Measurements from ENCODE around the gene SLC13A1.
"Not testable (repeated sequence)": the region's sequence is repeated elsewhere in the genome, so short reads cannot be mapped to it uniquely, and the experiment has no call there.

The SLC13A1 gene, protein sequence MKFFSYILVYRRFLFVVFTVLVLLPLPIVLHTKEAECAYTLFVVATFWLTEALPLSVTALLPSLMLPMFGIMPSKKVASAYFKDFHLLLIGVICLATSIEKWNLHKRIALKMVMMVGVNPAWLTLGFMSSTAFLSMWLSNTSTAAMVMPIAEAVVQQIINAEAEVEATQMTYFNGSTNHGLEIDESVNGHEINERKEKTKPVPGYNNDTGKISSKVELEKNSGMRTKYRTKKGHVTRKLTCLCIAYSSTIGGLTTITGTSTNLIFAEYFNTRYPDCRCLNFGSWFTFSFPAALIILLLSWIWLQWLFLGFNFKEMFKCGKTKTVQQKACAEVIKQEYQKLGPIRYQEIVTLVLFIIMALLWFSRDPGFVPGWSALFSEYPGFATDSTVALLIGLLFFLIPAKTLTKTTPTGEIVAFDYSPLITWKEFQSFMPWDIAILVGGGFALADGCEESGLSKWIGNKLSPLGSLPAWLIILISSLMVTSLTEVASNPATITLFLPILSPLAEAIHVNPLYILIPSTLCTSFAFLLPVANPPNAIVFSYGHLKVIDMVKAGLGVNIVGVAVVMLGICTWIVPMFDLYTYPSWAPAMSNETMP

DNA sequence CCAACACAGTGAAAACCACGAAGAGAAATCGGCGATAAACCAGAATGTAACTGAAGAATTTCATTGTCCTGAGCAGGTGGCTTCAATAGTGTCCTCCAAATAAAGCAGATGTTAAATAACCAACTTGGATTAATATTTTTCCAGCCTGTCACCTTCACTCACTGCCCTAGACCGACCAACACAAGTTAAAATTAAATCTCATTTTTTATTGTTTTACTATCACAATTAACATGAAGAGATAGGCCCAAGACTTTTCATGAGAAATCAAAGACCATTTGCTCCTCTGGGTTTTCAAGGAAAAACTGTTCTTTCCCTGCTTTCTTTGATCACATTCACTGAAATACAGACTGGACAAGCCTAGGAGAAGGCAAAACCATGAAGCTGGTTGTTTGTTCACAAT, at the start of gene SLC13A1:
Gene SLC13A1, minus strand, starts transcription at position 87 of the 400 bp plus-strand sequence. Its CDS starts 23 bp downstream, at position 64.
- DNase-seq (ENCODE audit: low spot score) = no peak

DNA sequence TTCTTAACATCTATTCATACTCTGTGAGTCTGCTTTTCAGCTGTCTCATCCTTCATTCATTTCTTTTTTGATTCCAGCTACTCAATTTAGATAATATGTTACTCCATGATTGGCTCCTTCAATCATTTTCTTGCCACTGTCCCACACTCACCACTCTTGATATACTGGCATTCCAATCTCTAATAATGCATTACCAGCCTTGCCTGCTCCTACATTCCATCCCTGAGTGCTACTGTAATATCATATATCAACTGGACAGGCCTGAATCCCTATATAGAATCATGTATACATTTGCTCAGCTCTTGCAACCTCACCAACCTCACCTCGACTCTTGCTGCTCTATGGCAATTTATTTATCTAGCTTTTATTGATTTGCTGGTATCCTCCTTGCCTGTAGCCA, 45.0 kb upstream of the SLC13A1 start:
- no peak for DNase-seq (ENCODE audit: low spot score)

DNA sequence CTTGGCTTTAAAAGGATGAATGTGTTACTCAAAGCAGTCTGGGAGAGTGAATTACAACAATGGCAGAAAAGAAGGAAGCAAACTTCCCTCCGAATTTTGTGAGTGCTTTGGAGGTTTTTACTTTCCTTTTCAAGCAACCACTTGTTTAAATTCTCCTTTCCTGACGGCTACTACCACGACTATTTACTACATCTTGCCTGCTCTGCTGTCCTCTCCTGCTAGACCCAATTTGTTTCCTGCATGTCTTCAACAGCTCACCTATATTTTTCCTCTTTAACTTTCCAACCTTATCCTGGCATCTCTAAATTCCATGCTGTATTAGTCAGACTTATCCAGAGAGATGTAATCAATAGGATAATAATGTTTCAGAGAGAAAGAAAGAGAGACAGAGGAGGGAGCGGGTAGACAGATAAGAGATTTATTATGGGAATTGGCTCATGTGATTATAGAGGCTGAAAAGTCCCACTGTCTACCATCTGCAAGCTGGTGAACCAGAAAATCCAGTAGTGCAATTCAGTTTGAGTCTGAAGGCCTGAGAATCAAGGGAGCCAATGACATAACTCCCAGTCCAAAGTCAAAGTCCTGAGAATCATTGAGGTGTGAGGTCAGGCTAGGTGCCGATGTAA, 42.8 kb upstream of the SLC13A1 start:
- DNase-seq (ENCODE audit: low spot score) = no peak

DNA sequence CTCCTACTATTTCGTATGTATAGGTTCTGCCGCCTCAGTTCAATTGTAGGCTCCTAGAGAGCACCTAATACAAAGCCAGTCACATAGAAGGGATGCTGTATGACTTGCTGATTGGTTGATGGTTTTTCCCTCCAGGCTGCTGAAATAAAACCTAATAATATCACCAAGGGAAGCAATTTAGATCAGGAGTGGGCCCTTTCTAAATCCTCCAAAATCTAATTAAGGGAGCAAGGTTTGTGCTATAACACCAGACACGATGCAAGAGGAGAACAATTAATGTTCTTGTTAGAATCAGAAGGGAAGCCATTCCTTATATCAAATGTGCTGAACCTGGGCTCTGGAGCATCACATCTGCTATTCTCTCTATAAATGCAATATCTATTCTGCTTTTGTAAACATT, 42.0 kb upstream of the SLC13A1 start:
- no peak for DNase-seq (ENCODE audit: low spot score)

DNA sequence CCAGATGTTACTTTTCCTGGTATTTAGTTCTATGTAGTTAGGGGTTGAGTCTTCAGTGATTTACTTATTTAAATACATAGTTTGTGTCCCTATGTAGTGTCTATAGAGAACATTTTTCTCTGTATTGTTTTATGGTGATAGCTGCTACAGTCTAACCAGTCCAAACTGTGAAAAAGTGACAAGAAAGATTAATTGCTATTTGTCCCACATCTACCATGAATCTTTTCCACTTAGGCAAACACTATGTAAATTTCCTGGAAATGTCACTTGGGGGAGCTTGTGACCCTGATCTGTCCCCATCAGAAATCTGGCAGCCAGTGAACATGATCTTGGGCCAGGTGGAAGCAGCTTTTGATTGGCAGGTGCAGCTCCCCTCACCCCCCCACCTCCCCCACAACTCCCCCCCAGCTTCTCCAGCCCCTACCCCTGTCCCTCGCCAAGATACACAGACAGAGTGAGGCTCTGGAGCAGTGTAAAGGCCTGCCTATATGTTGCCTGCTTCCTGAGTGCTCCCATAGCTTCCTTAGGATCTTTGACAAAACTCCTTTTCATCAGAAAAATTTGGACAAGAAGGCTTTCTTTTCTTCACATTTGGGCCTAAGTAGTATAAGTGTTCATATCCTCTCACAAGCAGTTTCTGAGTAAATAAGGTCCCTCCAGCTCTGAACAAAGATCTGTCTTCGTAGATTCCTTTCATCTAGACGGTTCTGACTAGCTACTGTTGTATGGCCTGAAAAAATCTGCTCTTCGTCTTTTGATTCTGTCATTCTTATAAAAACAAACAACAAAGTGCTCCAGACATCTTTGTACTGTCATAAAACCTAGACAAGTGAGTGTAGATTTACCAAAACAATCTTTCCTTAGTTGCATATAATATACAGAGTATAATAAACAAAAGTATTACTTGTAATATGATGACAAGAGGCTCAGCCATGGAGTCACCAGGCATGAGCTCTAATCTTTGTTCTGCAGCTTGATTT, 31.5 kb upstream of the SLC13A1 start:
- no peak for DNase-seq (ENCODE audit: low spot score)

DNA sequence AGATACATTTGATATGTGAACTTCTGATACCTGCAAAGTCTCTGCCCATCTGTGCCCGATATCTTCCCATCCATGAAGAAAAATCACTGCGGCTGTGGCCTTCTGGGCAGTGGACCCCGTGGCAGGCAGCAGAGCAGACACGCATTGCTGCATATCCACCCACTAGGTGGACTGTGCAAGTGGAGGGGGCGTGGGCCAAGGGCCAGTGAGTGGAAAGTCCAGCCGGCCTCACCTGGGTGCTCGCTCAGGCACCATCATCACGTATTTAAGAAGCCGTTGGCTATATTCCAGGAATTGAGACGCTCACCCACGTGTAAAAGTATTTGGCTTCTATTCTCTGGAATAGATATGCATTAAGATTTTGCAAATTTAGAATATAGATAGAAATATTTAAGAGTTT, 30.8 kb upstream of the SLC13A1 start:
- DNase-seq (ENCODE audit: low spot score) = no peak

DNA sequence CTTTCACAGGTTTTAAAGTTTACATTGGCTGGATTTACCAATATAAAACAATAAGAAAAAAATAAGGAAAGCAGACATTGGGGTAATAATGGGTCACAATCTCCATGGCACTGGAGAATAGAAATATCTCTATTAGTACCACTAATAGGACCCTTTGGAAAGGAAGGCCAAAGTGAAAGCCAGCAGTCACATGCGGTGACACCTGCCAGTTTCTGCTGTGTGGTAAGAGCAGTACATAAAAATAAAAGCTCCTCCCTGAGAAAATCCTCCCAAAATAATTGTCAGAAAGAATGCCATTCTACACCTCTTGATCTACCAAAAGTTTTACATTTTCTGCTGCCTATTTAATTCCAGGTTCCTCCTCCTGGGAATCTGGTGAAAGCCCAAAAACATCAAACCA, 30.4 kb upstream of the SLC13A1 start:
- no peak for DNase-seq (ENCODE audit: low spot score)

DNA sequence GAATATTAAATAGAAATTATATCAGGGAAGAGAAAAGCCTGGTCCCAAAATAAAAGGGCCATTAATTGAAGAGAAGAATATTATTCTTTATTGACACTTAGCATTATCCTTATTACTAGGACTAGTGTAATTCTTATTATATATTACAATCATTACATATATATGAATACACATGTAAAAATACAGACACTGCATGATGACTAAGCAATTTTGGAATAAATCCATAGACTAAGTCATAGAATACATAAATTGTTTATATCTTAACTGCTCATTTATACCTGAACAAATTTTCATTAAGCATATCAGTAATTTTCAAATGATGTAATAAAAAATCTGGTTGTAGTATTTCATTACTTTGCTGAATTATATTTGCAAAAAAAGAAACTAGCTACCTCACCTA, 29.7 kb upstream of the SLC13A1 start:
- no peak for DNase-seq (ENCODE audit: low spot score)

DNA sequence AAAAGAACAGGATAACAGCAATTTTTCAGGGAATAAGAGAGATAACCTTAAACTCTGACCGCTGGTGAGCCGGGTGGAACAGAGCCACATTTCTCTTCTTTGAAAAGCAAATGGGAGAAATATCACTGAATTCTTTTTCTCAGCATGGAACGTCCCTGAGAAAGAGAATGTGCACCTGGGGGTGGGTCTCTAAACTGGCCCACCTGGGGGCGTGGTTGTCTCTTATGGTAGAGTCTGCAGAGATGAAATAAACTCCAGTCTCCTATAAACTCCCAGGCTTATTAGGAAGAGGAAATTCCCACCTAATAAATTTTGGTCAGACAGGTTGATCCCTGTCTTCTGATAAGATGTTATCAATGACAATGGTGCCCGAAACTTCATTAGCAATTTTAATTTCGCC, 27.9 kb upstream of the SLC13A1 start:
- not testable (repeated sequence) for DNase-seq (ENCODE audit: low spot score)

DNA sequence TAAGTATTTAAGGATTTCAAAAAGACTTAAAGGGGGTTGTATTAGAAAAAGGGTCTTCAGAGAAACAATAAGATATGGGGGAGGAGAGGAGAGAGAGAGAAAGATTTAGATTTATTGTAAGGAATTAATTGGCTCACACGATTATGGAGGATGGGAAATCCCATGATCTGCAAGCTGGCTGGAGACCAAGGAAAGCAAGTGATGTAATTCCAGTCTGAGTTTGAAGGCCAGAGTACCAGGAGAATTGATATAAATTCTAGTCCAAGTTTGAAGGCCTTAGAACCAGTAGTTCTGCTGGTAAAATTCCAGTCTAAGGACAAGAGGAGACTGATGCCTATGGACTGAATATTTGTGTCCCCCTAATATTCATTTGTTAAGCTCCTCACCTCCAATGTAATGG, 20.6 kb upstream of the SLC13A1 start:
- DNase-seq (ENCODE audit: low spot score) = no peak

DNA sequence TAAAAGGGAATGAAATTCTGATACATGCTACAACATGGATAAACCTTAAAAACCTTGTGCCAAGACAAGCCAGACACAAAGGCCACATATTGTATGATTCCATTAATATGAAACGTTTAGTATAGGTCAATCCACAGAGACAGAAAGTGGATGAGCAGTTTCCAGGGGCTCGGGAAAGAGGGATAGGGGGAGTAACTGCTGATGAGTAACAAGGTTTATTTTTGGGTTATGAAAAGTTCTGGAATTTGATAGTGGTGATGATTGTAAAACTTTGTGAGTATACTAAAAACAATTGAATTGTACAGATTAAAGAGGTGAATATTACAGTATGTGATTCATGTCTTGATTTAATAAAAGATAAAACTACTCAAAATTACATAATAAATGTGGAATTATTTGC, 19.1 kb upstream of the SLC13A1 start:
- no peak for DNase-seq (ENCODE audit: low spot score)

DNA sequence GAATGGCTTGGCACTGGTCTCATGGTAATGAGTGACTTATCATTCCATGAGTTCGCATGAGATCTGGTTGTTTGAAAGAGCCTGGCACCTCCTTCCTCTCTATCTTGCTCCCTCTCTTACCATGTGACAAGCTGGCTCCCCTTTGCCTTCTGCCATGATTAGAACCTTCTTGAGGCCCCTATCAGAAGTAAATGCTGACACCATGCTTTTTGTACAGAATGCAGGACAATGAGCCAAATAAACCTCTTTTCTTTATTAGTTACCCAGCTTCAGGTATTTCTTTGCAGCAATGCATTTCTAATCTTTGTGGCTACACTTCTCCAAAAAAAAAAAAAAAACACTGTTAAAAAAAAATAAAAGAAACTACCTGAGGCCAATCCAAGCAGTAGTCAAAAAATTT, 17.1 kb upstream of the SLC13A1 start:
- DNase-seq (ENCODE audit: low spot score) = no peak

DNA sequence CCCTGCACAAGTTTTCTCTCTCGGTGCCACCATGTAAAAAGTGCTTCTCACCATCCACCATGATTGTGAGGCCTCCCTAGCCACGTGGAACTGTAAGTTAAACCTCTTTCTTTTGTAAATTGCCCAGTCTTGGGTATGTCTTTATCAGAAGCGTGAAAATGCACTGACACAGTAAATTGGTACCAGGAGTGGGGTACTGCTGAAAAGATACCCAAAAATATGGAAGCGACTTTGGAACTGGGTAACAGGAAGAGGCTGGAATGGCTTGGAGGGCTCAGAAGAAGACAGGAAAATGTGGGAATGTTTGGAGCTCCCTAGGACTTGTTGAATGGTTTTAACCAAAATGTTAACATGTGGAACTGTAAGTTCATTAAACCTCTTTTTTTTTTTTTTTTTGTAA, 15.6 kb upstream of the SLC13A1 start:
- DNase-seq (ENCODE audit: low spot score) = no peak

DNA sequence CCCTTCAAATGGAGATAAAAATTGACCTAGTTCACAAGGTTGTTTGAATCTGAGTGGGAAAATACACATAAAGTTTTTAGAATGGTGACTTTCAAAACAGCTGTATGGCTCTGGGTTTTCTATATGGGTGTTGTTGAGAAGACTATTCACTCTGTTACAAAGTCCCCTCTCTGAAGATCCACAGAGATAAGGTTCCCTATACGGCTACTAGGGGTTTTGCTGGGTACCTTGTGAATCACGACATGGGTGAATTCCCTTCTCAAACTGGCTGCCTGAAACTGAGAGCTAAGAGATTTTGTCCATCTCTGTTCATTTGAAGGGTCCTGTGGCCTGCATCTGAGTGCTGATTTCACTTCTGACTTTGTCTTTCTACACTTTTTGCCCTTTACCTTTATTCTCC, 11.8 kb upstream of the SLC13A1 start:
- DNase-seq (ENCODE audit: low spot score) = no peak

DNA sequence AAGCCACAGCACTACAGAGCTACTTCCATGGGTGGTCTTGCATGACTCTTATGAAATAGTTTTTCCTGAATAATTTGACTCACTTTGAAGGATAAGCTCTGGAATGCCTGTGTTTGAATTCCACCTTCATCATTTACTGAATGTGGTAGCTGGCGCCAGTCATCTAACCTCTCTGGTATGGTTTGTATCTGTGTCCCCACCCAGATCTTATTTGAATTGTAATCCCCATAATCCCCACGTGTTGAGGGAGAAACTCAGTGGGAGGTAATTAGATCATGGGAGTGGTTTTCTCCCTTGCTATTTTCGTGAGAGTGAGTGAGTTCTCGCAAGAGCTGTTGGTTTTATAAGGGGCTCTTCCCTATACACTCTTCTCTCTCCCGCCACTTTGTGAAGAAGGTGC, 11.2 kb upstream of the SLC13A1 start:
- DNase-seq (ENCODE audit: low spot score) = no peak

DNA sequence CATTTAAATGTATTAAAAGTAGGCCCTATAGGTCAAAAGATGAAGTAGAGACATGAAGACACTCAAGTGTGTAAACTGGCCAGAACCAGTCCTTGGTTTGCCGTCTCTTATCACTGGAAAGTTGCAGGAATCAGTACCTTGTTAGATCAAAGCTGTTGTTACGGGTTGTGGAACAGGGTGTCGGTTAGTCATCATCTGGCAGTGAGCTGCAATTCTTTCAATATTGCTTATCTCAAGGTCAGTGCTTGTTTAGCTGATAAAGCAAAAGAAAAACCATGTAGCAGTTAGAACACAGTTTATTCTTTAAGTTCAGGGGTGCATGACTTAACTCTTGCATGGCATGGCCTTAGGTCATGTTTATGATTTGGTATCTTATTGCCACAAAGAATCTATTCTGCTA, 10.0 kb upstream of the SLC13A1 start:
- DNase-seq (ENCODE audit: low spot score) = no peak

DNA sequence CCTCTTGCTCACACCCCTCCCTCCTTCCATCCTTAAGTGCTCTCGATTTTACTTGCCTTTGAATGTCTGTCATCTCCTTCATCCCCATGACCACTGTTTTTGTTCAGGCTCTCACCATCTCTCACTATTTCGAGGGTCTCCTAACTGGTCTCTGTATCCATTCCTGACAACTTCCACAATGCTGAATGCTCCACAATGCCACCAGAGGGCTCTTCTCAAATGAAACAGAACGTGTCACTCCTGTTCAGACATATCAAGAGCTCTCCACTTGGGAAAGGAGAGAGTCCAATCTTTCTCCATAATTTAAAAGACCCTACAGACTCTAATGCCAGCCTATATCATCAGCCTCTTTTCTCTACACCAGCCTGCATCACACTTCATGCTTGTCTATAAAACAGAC, 9.0 kb upstream of the SLC13A1 start:
- DNase-seq (ENCODE audit: low spot score) = no peak

DNA sequence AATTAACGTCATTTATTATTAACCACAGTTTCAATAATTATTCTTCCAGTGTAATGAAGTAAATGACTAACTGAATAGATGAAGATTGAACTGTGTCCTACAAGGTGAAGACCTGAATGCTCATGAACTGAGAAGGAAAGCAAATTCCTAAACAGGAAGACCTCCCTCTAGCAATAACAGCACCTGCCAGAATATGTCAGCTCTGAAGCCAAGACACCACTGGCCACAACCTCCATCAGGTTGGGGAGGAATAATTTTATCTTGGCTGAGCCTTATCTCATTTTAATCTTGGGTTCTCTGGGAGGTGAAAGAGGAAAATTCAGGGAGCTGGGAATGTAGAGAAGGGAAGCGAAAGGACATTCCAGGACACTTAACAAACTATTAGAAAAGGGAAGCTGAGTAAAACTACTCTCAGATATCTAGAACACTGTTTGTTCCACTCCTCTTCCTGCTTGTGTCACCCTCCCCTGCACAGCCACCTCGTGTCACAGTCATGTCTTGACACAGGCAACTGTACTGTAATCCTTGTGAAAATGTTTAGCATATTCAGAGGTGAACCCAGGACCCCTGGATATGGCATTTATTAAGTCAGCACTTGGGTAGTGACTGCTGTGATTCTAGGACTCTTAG, 4.6 kb upstream of the SLC13A1 start:
- DNase-seq (ENCODE audit: low spot score) = no peak

DNA sequence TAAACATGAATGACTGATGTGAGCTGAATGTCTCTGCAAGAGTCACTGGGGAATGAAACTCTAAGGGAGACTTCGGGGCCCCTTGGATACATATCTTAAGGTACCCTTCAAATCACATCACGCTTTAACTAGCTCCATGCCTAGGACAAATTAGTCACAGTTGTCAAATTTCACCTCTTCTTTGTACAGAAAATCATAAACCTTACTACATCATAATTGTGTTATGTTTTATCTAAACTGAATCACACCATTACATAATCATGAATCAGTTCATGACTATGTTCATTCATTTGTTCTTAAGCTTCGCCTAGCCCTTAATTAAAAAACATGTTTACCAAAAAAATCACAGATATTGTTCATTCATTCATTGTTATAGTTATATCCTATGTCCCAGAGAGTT, 2.1 kb upstream of the SLC13A1 start:
- no peak for DNase-seq (ENCODE audit: low spot score)

DNA sequence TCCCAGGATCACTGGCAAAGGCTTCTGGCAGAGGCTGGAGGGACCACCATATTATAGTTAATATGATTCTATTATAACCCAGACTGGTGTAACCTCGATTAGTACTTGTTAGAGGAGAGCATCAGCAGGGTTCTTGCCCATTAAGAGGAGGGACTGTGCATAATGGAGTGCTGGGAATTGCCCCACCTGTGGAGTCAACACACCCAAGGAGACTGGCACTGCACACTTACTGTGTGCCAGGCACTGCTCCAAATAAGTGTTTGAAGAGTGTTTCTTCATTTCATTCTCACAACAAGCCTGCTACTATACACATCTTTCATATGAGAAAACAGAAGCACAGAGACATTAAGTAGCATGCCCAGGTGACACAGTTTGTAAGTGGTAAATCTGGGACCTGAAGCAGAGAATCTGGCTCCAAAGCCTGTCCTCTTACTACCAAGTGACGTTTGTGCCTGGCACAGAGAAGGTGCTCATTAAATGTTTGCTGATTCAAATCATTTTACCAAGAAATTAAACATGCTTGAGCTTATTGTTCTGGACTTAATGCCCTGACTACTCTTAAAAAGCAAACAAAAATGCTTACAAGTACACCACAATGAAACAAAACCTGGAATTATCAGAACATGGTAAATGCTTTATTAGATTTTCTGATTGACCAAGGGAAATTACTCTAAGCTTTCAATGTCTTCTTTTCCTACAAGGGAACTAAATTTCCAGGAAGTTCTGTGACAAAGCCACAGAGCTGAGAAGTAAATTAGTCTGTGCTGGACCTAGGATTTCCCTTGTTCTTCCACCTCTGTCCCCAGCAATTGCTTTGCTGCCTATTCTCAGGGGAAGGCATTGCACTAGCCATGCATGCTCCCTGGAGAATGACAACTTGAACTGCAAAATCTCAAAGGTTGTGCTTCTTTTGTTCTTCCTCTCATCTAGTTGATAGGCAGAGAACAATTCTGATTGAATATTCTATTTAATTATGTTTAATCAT, 809 bp downstream of the SLC13A1 start:
- no peak for DNase-seq (ENCODE audit: low spot score)

DNA sequence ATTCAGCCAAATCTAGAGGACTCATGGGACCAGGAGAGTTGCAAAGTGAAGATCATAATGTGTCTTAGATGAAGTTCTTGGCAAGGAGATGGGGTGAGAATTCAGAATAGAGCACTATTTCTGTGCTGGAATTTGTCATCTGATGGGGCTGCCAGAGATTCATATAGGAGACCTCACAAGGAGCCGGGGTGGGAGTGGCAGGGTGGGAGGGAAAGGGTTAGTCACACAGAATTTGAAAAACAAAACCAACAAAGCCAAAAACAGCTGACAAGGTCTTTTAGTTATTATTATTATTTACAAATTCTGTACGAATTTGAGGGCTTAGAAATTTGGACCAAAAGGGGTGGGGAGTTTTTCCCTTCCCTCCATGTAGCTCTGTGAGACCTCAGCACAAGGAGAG, 1.7 kb downstream of the SLC13A1 start:
- DNase-seq (ENCODE audit: low spot score) = no peak

Data from AG20443 (cell line).